Measurements from ENCODE around the gene ADAM30.

- no peak for TF ChIP-seq POLR2A (IDR thresholded peaks at IDR 0.05)
- TF ChIP-seq, protein P1, sequence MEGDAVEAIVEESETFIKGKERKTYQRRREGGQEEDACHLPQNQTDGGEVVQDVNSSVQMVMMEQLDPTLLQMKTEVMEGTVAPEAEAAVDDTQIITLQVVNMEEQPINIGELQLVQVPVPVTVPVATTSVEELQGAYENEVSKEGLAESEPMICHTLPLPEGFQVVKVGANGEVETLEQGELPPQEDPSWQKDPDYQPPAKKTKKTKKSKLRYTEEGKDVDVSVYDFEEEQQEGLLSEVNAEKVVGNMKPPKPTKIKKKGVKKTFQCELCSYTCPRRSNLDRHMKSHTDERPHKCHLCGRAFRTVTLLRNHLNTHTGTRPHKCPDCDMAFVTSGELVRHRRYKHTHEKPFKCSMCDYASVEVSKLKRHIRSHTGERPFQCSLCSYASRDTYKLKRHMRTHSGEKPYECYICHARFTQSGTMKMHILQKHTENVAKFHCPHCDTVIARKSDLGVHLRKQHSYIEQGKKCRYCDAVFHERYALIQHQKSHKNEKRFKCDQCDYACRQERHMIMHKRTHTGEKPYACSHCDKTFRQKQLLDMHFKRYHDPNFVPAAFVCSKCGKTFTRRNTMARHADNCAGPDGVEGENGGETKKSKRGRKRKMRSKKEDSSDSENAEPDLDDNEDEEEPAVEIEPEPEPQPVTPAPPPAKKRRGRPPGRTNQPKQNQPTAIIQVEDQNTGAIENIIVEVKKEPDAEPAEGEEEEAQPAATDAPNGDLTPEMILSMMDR (IDR thresholded peaks at IDR 0.05 in 8 of 11, conservative IDR thresholded peaks at IDR 0.05 in 3 of 11): no peak
Observed at GRCh38 chr1:119929643-119930315, 33.5 kb upstream of the ADAM30 start.

Measured in spleen (tissue), 7 donors.